ENCODE results near the gene FLNB.
A peak's percentile ranks its signal among the peaks of the same experiment; 100 is the strongest.

The FLNB gene

DNA sequence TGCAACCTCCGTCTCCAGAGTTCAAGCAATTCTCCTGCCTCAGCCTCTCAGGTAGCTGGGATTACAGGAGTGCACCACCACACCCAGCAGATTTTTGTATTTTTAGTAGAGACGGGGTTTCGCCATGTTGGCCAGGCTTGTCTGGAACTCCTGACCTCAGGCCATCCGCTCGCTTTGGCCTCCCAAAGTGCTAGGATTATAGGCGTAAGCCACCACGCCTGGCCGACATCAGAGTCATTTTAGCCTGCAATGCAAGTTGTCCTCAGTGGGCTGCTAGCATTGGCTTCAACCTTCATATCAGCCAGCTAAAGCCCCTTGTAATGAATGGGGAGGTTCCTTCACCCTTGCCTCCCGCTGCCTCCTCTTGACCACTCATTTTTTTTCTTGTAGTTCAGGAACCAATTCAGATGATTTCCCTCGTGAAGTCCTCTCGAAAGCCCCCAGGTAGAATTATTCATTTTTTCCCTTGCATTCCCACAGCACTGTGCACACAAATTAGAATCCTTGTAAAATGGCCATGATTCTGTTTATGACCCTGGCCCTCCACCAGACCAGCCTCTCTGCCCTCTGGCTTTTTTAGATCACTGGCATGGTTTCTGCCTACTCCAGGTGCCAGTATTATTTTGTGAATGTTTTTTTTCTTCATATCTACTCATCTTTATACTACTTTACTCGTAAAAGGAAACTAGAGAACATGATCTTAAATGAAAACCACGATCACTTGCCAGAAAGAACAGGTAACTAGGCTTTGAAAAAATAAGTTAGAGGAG, 29.1 kb downstream of the FLNB start:
- no peaks in the 10 kb centered on the region for H3K27me3 ChIP-seq (ENCODE audit: insufficient read depth, low read length)
- WGBS: 92% methylated on average over 11 of the region's 13 CpGs
- H3K4me3 ChIP-seq (ENCODE audit: low read length): no peak overlapping the region
- H3K9me3 ChIP-seq (ENCODE audit: insufficient read depth, low read depth, low read length): no peaks in the 10 kb centered on the region
- no peaks in the 10 kb centered on the region for H3K36me3 ChIP-seq (ENCODE audit: insufficient read depth, low read length)
- H3K27ac ChIP-seq (ENCODE audit: low read depth, low read length): no peak overlapping the region
- no peak overlapping the region for H3K9ac ChIP-seq (ENCODE audit: low read depth, low read length)
- peaks cover 63% of the 10 kb centered on the region for H3K4me1 ChIP-seq (ENCODE audit: insufficient read depth, low read length)

DNA sequence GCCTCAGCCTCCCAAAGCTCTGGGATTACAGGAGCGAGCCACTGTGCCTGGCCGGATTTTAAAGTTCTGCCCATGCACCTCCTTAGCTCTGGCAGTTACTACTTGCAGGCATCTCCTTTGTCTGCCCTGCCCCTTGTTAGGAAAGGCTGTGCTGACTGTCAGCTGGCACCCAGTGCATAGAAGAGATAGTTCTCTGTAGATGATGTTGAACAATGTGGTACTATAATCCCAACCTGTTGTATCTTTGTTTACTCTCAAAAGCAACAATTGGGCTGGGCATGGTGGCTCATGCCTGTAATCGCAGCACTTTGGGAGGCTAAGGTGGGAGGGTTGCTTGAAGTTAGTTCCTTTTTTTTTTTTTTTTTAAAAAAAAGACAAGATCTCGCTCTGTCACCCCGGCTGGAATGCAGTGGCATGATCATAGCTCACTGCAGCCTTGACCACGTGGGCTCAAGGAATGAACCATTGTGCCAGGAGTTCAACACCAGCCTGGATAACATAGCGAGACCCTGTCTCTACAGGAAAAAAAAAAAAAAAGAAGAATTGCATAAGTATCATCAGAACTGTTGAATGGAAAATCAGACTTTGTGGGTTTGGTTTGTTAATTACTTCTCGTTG, 30.6 kb downstream of the FLNB start:
- H3K4me1 ChIP-seq (ENCODE audit: insufficient read depth, low read length): peaks cover 76% of the 10 kb centered on the region
- H3K4me3 ChIP-seq (ENCODE audit: low read length): no peak overlapping the region
- H3K9me3 ChIP-seq (ENCODE audit: insufficient read depth, low read depth, low read length): no peaks in the 10 kb centered on the region
- no peaks in the 10 kb centered on the region for H3K27me3 ChIP-seq (ENCODE audit: insufficient read depth, low read length)
- peak overlapping the region; percentile 29; the same call in 1 of the 2 replicates for H3K27ac ChIP-seq (ENCODE audit: low read depth, low read length)
- no peaks in the 10 kb centered on the region for H3K36me3 ChIP-seq (ENCODE audit: insufficient read depth, low read length)
- no peak overlapping the region for H3K9ac ChIP-seq (ENCODE audit: low read depth, low read length)
- WGBS: 77% methylated on average over 8 of the region's 8 CpGs

DNA sequence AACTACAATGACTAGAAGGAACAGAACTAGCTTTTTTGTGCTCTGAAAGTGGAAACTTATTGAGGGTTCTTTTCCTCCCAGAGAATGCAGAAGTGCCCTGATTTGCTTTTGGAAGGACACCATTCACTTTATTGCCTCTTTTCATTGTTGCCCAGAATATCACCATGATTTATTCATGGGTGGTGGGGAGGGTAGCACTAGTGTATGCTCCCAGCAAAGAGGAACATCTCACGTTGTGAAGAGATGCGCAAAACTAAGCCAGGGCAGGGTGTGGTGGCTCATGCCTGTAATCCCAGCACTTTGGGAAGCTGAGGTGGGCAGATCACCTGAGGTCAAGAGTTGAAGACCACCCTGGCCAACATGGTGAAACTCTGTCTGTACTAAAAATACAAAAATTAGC, 31.4 kb downstream of the FLNB start:
- Histone ChIP-seq H3K9ac (ENCODE audit: low read depth, low read length) (no peak overlapping the region), H3K4me1 (ENCODE audit: insufficient read depth, low read length) (peaks cover 77% of the 10 kb centered on the region), H3K27ac (ENCODE audit: low read depth, low read length) (peak overlapping the region; percentile 29; the same call in 1 of the 2 replicates), H3K27me3 (ENCODE audit: insufficient read depth, low read length) (no peaks in the 10 kb centered on the region), H3K4me3 (ENCODE audit: low read length) (no peak overlapping the region), H3K36me3 (ENCODE audit: insufficient read depth, low read length) (no peaks in the 10 kb centered on the region), H3K9me3 (ENCODE audit: insufficient read depth, low read depth, low read length) (no peaks in the 10 kb centered on the region)
- WGBS: 47% methylated on average over 2 of the region's 2 CpGs

DNA sequence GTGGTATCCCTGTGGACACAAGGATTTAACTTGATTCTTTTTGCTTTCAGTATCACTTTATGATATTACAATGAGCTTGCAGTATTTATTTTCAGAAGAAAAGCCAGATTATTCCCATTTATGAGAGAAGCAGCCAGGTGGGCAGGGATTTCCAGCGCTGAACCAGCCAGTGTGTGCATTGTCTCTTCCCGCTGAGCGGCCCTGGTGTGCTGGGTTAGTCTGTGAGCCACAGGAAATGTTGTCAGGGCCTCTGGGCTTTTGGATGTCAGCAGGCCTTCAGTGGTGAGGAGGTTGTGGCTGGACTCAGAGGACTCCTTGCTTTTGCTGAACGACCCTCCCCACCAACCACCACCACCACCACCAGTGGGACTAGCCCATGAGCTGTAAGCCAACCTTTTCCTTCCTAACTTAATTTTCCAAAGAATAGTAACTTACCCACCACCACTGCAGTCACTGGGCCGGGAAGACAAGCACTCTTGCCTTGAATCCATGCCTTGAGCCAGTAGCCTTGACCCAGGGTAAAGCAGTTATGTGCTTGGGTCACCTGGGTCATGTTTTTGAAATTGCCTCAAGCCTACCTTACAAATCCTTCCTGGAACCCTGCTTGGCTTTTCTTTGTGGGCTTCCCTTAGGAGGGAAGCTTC, 33.1 kb downstream of the FLNB start:
- H3K36me3 ChIP-seq (ENCODE audit: insufficient read depth, low read length): no peaks in the 10 kb centered on the region
- H3K4me3 ChIP-seq (ENCODE audit: low read length): no peak overlapping the region
- no peaks in the 10 kb centered on the region for H3K27me3 ChIP-seq (ENCODE audit: insufficient read depth, low read length)
- no peaks in the 10 kb centered on the region for H3K9me3 ChIP-seq (ENCODE audit: insufficient read depth, low read depth, low read length)
- H3K27ac ChIP-seq (ENCODE audit: low read depth, low read length): peak overlapping the region; percentile 89
- peak overlapping the region; percentile 1; the same call in 1 of the 2 replicates for H3K9ac ChIP-seq (ENCODE audit: low read depth, low read length)
- H3K4me1 ChIP-seq (ENCODE audit: insufficient read depth, low read length): peaks cover 60% of the 10 kb centered on the region
- 53% methylated on average over 5 of the region's 5 CpGs for WGBS

DNA sequence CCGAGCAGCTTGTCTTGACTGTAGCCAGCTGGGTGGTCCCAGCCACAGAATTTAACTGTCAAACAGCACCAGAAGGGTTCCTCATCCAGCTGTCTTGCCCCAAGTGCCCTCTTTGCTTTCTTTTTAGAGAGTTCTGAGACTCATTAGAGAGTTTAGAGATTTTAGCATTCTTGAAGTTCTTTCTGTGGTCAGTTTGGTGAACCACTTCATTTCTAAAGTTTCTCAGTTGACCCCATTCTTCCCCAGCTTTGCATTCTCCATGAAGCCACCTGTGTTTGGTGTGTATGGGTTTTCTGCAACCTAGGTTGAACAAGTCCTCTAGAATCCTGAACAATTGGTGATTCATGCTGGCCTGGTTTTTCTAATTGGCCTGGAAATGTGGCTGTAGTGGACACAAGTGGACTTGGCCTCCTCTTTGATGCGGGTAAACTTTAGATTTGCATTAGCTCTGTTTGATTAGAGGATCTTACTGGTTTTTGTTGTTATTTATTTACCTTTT, 33.7 kb downstream of the FLNB start:
- H3K4me3 ChIP-seq (ENCODE audit: low read length): no peak overlapping the region
- H3K4me1 ChIP-seq (ENCODE audit: insufficient read depth, low read length): peaks cover 55% of the 10 kb centered on the region
- no peaks in the 10 kb centered on the region for H3K36me3 ChIP-seq (ENCODE audit: insufficient read depth, low read length)
- no peaks in the 10 kb centered on the region for H3K27me3 ChIP-seq (ENCODE audit: insufficient read depth, low read length)
- peak overlapping the region; percentile 89 for H3K27ac ChIP-seq (ENCODE audit: low read depth, low read length)
- H3K9ac ChIP-seq (ENCODE audit: low read depth, low read length): no peak overlapping the region; the same call in 1 of the 2 replicates
- 56% methylated on average over 2 of the region's 2 CpGs for WGBS
- H3K9me3 ChIP-seq (ENCODE audit: insufficient read depth, low read depth, low read length): no peaks in the 10 kb centered on the region

DNA sequence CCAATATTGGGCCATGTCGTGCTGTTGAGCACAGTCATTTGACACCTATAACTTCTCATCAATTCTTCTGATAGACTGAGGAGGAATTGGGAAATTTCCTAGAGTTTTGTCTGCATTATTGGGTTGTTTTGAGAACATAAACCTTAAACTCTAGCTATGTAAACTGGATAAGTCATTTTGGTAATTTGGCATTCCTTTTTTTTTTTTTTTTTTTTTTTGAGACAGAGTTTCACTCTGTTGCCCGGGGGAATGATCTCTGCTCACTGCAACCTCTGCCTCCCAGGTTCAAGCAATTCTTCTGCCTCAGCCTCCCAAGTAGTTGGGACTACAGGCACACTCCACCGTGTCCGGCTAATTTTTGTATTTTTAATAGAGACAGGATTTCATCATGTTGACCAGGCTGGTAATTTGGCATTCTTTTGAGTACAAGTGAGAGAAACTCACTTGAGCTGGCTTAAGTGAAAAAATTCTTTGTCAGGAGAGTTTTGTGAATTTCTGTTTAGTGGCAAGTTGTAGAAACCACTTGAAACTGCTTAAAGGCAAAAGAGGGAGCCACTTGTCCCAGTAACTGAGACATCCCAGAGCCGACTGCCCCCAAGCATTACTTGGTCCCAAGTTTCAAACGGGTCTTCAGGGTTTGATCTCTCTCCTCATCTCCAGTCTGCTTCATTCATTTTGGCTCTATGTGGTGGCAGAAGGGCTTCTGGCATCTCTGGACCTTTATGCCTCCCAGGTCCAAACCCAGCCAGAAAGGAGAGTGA, 34.9 kb downstream of the FLNB start:
- Histone ChIP-seq H3K9ac (ENCODE audit: low read depth, low read length) (no peak overlapping the region), H3K27ac (ENCODE audit: low read depth, low read length) (peak overlapping the region; percentile 12; the same call in 1 of the 2 replicates), H3K36me3 (ENCODE audit: insufficient read depth, low read length) (no peaks in the 10 kb centered on the region), H3K4me1 (ENCODE audit: insufficient read depth, low read length) (peaks cover 58% of the 10 kb centered on the region), H3K9me3 (ENCODE audit: insufficient read depth, low read depth, low read length) (no peaks in the 10 kb centered on the region), H3K27me3 (ENCODE audit: insufficient read depth, low read length) (no peaks in the 10 kb centered on the region), H3K4me3 (ENCODE audit: low read length) (no peak overlapping the region)
- 70% methylated on average over 5 of the region's 6 CpGs for WGBS

DNA sequence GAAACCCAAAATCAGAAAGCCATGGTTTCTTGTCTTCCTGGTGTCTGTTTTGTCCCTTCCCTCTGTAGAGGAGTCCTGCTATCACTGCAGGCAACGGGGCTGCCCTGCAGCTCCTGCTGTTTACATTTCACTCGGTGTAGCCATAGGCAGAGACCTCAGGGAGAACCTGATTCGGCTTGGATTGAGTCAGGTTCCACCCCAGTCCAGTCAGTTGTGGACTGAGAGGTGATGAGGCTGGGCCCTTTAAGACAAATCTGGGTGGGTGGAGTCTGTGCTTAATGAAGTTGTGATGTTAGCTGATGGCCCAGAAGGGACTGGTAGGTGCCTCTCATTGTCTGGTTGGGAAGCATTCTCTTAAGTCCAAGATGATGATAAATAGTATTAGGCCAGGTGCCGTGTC, 35.7 kb downstream of the FLNB start:
- H3K9ac ChIP-seq (ENCODE audit: low read depth, low read length): no peak overlapping the region
- no peaks in the 10 kb centered on the region for H3K9me3 ChIP-seq (ENCODE audit: insufficient read depth, low read depth, low read length)
- H3K27ac ChIP-seq (ENCODE audit: low read depth, low read length): peak overlapping the region; percentile 12; the same call in 1 of the 2 replicates
- no peak overlapping the region for H3K4me3 ChIP-seq (ENCODE audit: low read length)
- H3K36me3 ChIP-seq (ENCODE audit: insufficient read depth, low read length): no peaks in the 10 kb centered on the region
- H3K4me1 ChIP-seq (ENCODE audit: insufficient read depth, low read length): peaks cover 59% of the 10 kb centered on the region
- H3K27me3 ChIP-seq (ENCODE audit: insufficient read depth, low read length): no peaks in the 10 kb centered on the region
- WGBS: 65% methylated on average over 4 of the region's 4 CpGs

DNA sequence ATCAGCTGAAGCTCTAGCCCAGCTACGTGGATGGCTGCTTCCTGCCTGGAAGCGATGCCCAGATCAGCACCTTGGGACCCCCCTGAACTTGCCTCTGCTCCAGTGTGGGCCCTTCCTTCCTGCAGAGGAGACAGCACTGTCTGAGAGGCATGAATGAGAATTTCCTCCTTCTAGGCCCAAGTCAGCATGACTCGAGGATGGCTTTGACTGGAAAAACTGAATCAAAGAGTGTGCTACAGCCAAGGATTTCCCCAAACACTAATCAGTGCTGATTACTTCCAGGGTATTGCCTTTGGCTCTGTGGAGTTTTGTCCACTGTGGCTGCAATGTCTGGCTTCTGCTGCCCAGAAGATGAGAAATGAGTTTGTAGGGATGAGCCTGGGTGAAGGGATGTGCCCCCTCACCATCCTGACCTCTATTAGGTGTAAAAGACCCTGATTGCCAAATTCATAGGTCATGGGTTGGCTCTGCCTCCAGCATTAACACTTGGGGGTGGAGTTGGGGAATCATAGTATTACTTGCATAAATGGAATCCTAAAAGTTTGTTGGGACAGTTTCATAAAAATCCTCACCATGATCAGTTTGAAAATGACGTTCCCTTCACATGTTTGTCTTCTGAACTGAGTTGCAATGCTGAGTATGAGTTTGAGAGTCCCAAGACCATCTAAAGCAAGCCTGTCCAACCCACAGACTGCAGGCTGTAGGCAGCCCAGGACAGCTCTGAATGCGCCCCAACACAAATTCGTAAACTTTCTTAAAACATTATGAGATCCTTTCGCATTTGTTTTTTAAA, 36.7 kb downstream of the FLNB start:
- 93% methylated on average over 7 of the region's 7 CpGs for WGBS
- no peaks in the 10 kb centered on the region for H3K36me3 ChIP-seq (ENCODE audit: insufficient read depth, low read length)
- H3K4me3 ChIP-seq (ENCODE audit: low read length): no peak overlapping the region
- H3K9ac ChIP-seq (ENCODE audit: low read depth, low read length): no peak overlapping the region
- peaks cover 61% of the 10 kb centered on the region for H3K4me1 ChIP-seq (ENCODE audit: insufficient read depth, low read length)
- no peaks in the 10 kb centered on the region for H3K27me3 ChIP-seq (ENCODE audit: insufficient read depth, low read length)
- H3K9me3 ChIP-seq (ENCODE audit: insufficient read depth, low read depth, low read length): no peaks in the 10 kb centered on the region
- no peak overlapping the region for H3K27ac ChIP-seq (ENCODE audit: low read depth, low read length)

DNA sequence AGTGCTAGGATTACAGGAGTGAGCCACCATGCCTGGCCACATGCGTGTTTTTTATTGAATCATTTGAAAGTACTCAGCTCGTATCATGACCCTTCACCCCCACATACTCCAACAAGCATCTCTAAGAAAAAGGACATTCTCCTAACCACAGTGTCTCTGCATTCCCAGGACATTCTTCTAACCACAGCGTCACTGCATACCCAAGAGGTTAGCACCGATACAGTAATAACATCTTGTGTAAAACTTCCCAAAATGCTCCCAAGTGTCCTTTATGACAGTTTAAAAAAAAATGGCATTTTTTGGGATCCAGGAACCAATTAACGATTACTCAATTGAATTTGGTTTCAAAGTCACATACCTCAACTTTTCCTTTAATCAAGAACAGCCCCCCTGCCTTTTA, 39.6 kb downstream of the FLNB start:
- H3K4me1 ChIP-seq (ENCODE audit: insufficient read depth, low read length): peaks cover 59% of the 10 kb centered on the region

DNA sequence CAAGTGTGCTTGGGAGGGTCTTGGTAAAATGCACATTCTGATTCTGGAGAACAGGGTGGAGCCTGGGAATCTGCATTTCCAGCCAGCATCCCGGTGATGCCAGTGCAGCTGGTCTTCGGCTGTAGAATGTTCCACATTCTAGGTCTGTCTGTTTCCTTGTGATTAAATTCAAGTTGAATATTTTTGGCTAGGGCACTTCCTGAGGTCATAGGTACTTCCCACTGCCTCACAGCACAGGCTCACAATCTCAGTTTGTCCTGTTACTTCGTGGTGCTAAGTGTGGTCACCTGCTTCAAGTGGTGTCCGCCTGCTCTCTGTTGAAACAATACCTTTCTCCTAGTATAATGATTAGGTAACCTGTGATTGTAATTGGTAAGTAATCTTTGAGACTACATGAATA, 40.1 kb downstream of the FLNB start:
- peak overlapping the region; percentile 96 for H3K27ac ChIP-seq (ENCODE audit: low read depth, low read length)
- no peaks in the 10 kb centered on the region for H3K36me3 ChIP-seq (ENCODE audit: insufficient read depth, low read length)
- H3K27me3 ChIP-seq (ENCODE audit: insufficient read depth, low read length): no peaks in the 10 kb centered on the region
- H3K9ac ChIP-seq (ENCODE audit: low read depth, low read length): peak overlapping the region; percentile 45; the same call in 1 of the 2 replicates
- H3K4me3 ChIP-seq (ENCODE audit: low read length): no peak overlapping the region
- H3K4me1 ChIP-seq (ENCODE audit: insufficient read depth, low read length): peaks cover 54% of the 10 kb centered on the region
- H3K9me3 ChIP-seq (ENCODE audit: insufficient read depth, low read depth, low read length): no peaks in the 10 kb centered on the region
- WGBS: 75% methylated on average over 3 of the region's 4 CpGs

More for the DNA sequence above, 39.6 kb downstream of the FLNB start:
- H3K9ac ChIP-seq (ENCODE audit: low read depth, low read length): no peak overlapping the region
- H3K27me3 ChIP-seq (ENCODE audit: insufficient read depth, low read length): no peaks in the 10 kb centered on the region
- no peaks in the 10 kb centered on the region for H3K9me3 ChIP-seq (ENCODE audit: insufficient read depth, low read depth, low read length)
- no peak overlapping the region for H3K4me3 ChIP-seq (ENCODE audit: low read length)
- WGBS: 90% methylated on average over 5 of the region's 5 CpGs
- peak overlapping the region; percentile 96 for H3K27ac ChIP-seq (ENCODE audit: low read depth, low read length)
- H3K36me3 ChIP-seq (ENCODE audit: insufficient read depth, low read length): no peaks in the 10 kb centered on the region

Data from HUES64 (cell line).